ENCODE measurements around the gene ARAP1. TPM values are rescaled to one million over a fixed set of nuclear protein-coding genes. Genes with fewer than 3 reads are reported as not detected.

Gene ARAP1
- total and polyA plus RNA-seq, 2 of the 8 experiments (the other 6 are each of a cell fraction or from before 2014, with no cell fraction given), result 25.7 to 61.6 TPM

DNA sequence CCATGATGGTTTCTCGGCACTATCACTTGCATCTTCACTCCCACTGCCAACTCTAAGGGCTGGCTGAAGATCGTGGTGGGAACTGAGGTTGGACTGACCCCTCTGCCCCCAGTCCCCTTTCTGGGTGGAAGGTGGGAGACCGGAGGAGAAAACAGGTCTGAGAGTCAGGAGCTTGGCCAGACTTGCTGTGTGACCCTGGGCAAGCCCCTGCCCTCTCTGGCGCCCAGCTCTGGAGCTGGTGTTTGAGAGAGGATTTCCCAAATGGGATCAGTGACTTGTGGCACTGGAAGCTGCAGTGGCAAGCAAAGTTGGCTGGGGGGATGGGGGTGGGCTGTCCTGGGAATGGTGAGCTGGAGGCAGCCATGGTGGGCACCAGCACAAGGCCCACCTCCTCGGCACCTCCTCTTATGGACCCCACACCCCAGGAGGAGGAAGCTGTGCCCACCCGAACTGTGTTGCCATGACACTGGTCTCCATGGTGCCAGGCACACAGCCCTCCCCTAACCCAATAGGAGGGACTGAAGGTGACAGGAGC is 71.5 kb downstream of the ARAP1 start (continued):
- TF ChIP-seq CTBP2 (IDR thresholded peaks at IDR 0.05; ENCODE audit: borderline replicate concordance, insufficient read depth, insufficient read length, low read length), result no peak
- TF ChIP-seq JUND (IDR thresholded peaks at IDR 0.05; ENCODE audit: low read length), result no peak
- no peak for TF ChIP-seq CREB1 (IDR thresholded peaks at IDR 0.05)
- TF ChIP-seq KDM1A (IDR thresholded peaks at IDR 0.05; ENCODE audit: borderline replicate concordance, low read length), result no peak
- TF ChIP-seq NRF1 (IDR thresholded peaks at IDR 0.05; ENCODE audit: low read depth, low read length), result no peak
- TF ChIP-seq BACH1 (IDR thresholded peaks at IDR 0.05; ENCODE audit: low read length), result no peak
- no peak for TF ChIP-seq HDAC2 (IDR thresholded peaks at IDR 0.05; ENCODE audit: borderline replicate concordance in 1 of 2, low read depth in 2 of 2, low read length in 2 of 2)
- TF ChIP-seq CHD7 (IDR thresholded peaks at IDR 0.05; ENCODE audit: insufficient replicate concordance, low read length), result no peak
- TF ChIP-seq SP1 (IDR thresholded peaks at IDR 0.05; ENCODE audit: low read depth, low read length), result no peak
- no peak for TF ChIP-seq SP4 (IDR thresholded peaks at IDR 0.05; ENCODE audit: low read length)

Measured in H1 (cell line).